ENCODE results near the gene ZNF580. TPM values are rescaled to one million over a fixed set of nuclear protein-coding genes. Genes with fewer than 3 reads are reported as not detected.

ZNF580 gene
- total and polyA plus RNA-seq, 7 donors = 10.4 to 45.5 (median 24.0) TPM

- TF ChIP-seq POLR2AphosphoS5 (IDR thresholded peaks at IDR 0.05) = no peak
- TF ChIP-seq CTCF (IDR thresholded peaks at IDR 0.05) = no peak
- no peak for TF ChIP-seq POLR2A (IDR thresholded peaks at IDR 0.05)
- TF ChIP-seq EP300 (IDR thresholded peaks at IDR 0.05) = no peak
- DNase-seq = no peak
- H3K9me3 ChIP-seq = no peaks in the 10 kb centered on the region
- intact Hi-C loops (cut with DNase I) = loop anchor here (10.0 kb wide), 1 partner anchor 611 kb away; the partner anchor contains the start of gene RDH13
- peak overlapping the region; percentile 51 to 99 (median 94) for H3K4me3 ChIP-seq
- peaks cover 6 to 54% (median 32%) of the 10 kb centered on the region in 4 donors for H3K36me3 ChIP-seq
- peak overlapping the region; percentile 86 to 98 (median 90) for H3K27ac ChIP-seq
- no peaks in the 10 kb centered on the region for H3K27me3 ChIP-seq
- peaks cover 0 to 55% (median 42%) of the 10 kb centered on the region in 4 donors for H3K4me1 ChIP-seq
- 2 to 12% methylated on average over 16 of the region's 16 CpGs for WGBS, 2 donors
Measured at GRCh38 chr19:55675661-55676354, 35.0 kb downstream of the ZNF580 start.

GRCh38 chr19:55676383-55676782, 35.6 kb downstream of the ZNF580 start:
- H3K9me3 ChIP-seq = no peaks in the 10 kb centered on the region
- no peak for TF ChIP-seq CTCF (IDR thresholded peaks at IDR 0.05)
- TF ChIP-seq POLR2AphosphoS5 (IDR thresholded peaks at IDR 0.05) = no peak
- TF ChIP-seq EP300 (IDR thresholded peaks at IDR 0.05) = no peak
- no peak for TF ChIP-seq POLR2A (IDR thresholded peaks at IDR 0.05)
- DNase-seq = no peak
- H3K27me3 ChIP-seq = no peaks in the 10 kb centered on the region
- H3K4me1 ChIP-seq = peaks cover 0 to 55% (median 42%) of the 10 kb centered on the region in 4 donors
- intact Hi-C loops (cut with DNase I) = loop anchor here (10.0 kb wide), 1 partner anchor 612 kb away; the partner anchor contains the start of gene RDH13
- WGBS, 2 donors = 29 to 64% methylated on average over 5 of the region's 5 CpGs
- no peak overlapping the region for H3K27ac ChIP-seq
- H3K4me3 ChIP-seq = peak overlapping the region in 3 of 4 donors; percentile 89 to 99 (median 98)
- H3K36me3 ChIP-seq = peaks cover 4 to 55% (median 34%) of the 10 kb centered on the region in 4 donors

- Histone ChIP-seq H3K27me3 (no peaks in the 10 kb centered on the region), H3K27ac (peak overlapping the region in 2 of 4 donors; percentile 3 to 4), H3K4me1 (peaks cover 0 to 55% (median 42%) of the 10 kb centered on the region in 4 donors), H3K36me3 (peaks cover 4 to 55% (median 37%) of the 10 kb centered on the region in 4 donors), H3K9me3 (no peaks in the 10 kb centered on the region), H3K4me3 (no peak overlapping the region)
- intact Hi-C loops (cut with DNase I) = loop anchor here (10.0 kb wide), 1 partner anchor 612 kb away; the partner anchor contains the start of gene RDH13
- TF ChIP-seq POLR2A (IDR thresholded peaks at IDR 0.05) = no peak
- no peak for TF ChIP-seq POLR2AphosphoS5 (IDR thresholded peaks at IDR 0.05)
- TF ChIP-seq EP300 (IDR thresholded peaks at IDR 0.05) = no peak
- no peak for TF ChIP-seq CTCF (IDR thresholded peaks at IDR 0.05)
- 50 to 71% methylated on average over 7 of the region's 7 CpGs for WGBS, 2 donors
- no peak for DNase-seq
Measured at GRCh38 chr19:55676889-55677505, 36.2 kb downstream of the ZNF580 start.

GRCh38 chr19:55677572-55678028, 36.8 kb downstream of the ZNF580 start:
- TF ChIP-seq POLR2A (IDR thresholded peaks at IDR 0.05) (no peak), EP300 (IDR thresholded peaks at IDR 0.05) (no peak), POLR2AphosphoS5 (IDR thresholded peaks at IDR 0.05) (no peak), CTCF (IDR thresholded peaks at IDR 0.05) (no peak)
- Histone ChIP-seq H3K9me3 (no peaks in the 10 kb centered on the region), H3K4me1 (peaks cover 0 to 55% (median 42%) of the 10 kb centered on the region in 4 donors), H3K4me3 (no peak overlapping the region), H3K36me3 (peaks cover 4 to 51% (median 37%) of the 10 kb centered on the region in 4 donors), H3K27ac (peak overlapping the region in 3 of 4 donors; percentile 3 to 18 (median 4)), H3K27me3 (no peaks in the 10 kb centered on the region)
- DNase-seq = no peak
- intact Hi-C loops (cut with DNase I) = loop anchor here (10.0 kb wide), 1 partner anchor 613 kb away; the partner anchor contains the start of gene RDH13
- 16 to 45% methylated on average over 6 of the region's 6 CpGs for WGBS, 2 donors

Measured in sigmoid colon (tissue), 7 donors.